Neural progenitor cell (in vitro differentiated cells): ENCODE data around the gene CEMIP2. TPM values are rescaled to one million over a fixed set of nuclear protein-coding genes. Genes with fewer than 3 reads are reported as not detected.

Experiments
- DNase-seq: peaks from one replicate; pipeline ENCODE4 v3.0.0-alpha.2; 2016; ENCODE audit warnings: low spot score
- H2AFZ ChIP-seq: fragments of 200-600 bp; sonication (generic); replicated peaks from 2 replicates; pipeline ENCODE4 v1.6.1; 2016; ENCODE audit warnings: antibody characterized with exemption
- H3F3A ChIP-seq: fragments of 200-600 bp; sonication (generic); 2 replicates; pipeline ENCODE4 v1.6.1; 2016; ENCODE audit warnings: antibody characterized with exemption, low read depth
- H3K27ac ChIP-seq: fragments of 200-600 bp; sonication (generic); 2 replicates; pipeline ENCODE4 v1.5.1; 2016; ENCODE audit warnings: mild to moderate bottlenecking
- H3K27me3 ChIP-seq: fragments of 200-600 bp; sonication (generic); 2 replicates; pipeline ENCODE4 v1.6.1; 2016; ENCODE audit warnings: mild to moderate bottlenecking, moderate library complexity
- H3K36me3 ChIP-seq: fragments of 200-600 bp; sonication (generic); 2 replicates; pipeline ENCODE4 v1.5.1; 2016
- H3K4me1 ChIP-seq: fragments of 200-600 bp; sonication (generic); 2 replicates; pipeline ENCODE4 v1.6.1; 2016; ENCODE audit warnings: mixed run types
- H3K4me2 ChIP-seq: fragments of 200-600 bp; sonication (generic); 2 replicates; pipeline ENCODE4 v1.6.1; 2016
- H3K4me3 ChIP-seq: fragments of 200-600 bp; sonication (generic); 2 replicates; pipeline ENCODE4 v1.5.1; 2016
- H3K79me2 ChIP-seq: fragments of 200-600 bp; sonication (generic); 2 replicates; pipeline ENCODE4 v1.6.1; 2016; ENCODE audit warnings: low read depth
- H3K9ac ChIP-seq: fragments of 200-600 bp; sonication (generic); 2 replicates; pipeline ENCODE4 v1.6.1; 2016
- H3K9me3 ChIP-seq: fragments of 200-600 bp; sonication (generic); 2 replicates; pipeline ENCODE4 v1.5.1; 2016; ENCODE audit warnings: low read depth
- H4K20me1 ChIP-seq: fragments of 200-600 bp; sonication (generic); 2 replicates; pipeline ENCODE4 v1.6.1; 2016; ENCODE audit warnings: low read depth
- H3K27ac Mint-ChIP-seq: 3 replicates; pipeline ENCODE4 v1.8.0; 2021; ENCODE audit warnings: mixed read lengths
- H3K27me3 Mint-ChIP-seq: 2 replicates; pipeline ENCODE4 v1.8.0; 2022; ENCODE audit warnings: low read depth, mild to moderate bottlenecking, inconsistent platforms, moderate library complexity, mixed read lengths; ENCODE audit not compliant: insufficient read depth
- H3K36me3 Mint-ChIP-seq: 3 replicates; pipeline ENCODE4 v1.8.0; 2021; ENCODE audit warnings: mixed read lengths
- H3K4me1 Mint-ChIP-seq: 3 replicates; pipeline ENCODE4 v1.8.0; 2021; ENCODE audit warnings: mixed read lengths
- H3K4me3 Mint-ChIP-seq: 3 replicates; pipeline ENCODE4 v1.8.0; 2021; ENCODE audit warnings: mild to moderate bottlenecking, moderate library complexity, mixed read lengths
- H3K9me3 Mint-ChIP-seq: 3 replicates; pipeline ENCODE4 v1.8.0; 2020; ENCODE audit warnings: mixed read lengths
- EZH2 ChIP-seq: fragments of 200-600 bp; sonication (generic); IDR thresholded peaks from 2 replicates; pipeline ENCODE4 v1.6.1; 2017; ENCODE audit warnings: antibody characterized with exemption, mild to moderate bottlenecking, moderate library complexity
- EZH2phosphoT487 ChIP-seq: fragments of 200-600 bp; sonication (generic); IDR thresholded peaks from 2 replicates; pipeline ENCODE4 v1.6.1; 2017; ENCODE audit warnings: antibody characterized with exemption
- total RNA-seq: library from RNA; depleted of rRNA; stranded (reverse); fragments of >200 nt; gene quantifications from 2 replicates; pipeline ENCODE4 v1.2.3, GENCODE V29; 2015; ENCODE audit warnings: low replicate concordance
- TF ChIP-seq, protein P1 (sequence below): fragments of 200-600 bp; sonication (generic); IDR thresholded peaks from 2 replicates; pipeline ENCODE4 v1.5.1; 2017; ENCODE audit warnings: antibody characterized with exemption, mild to moderate bottlenecking

Gene CEMIP2
- total RNA-seq, 1 donor from 2014 or later: 218 TPM

GRCh38 chr9:71725590-71726338, 42.5 kb downstream of the CEMIP2 start:
- no peaks in the 10 kb centered on the region for H3K4me1 Mint-ChIP-seq
- no peak overlapping the region for H3K4me3 ChIP-seq
- H3K27ac ChIP-seq: no peak overlapping the region
- H3K4me3 Mint-ChIP-seq: no peak overlapping the region
- DNase-seq: no peak
- TF ChIP-seq, protein P1, sequence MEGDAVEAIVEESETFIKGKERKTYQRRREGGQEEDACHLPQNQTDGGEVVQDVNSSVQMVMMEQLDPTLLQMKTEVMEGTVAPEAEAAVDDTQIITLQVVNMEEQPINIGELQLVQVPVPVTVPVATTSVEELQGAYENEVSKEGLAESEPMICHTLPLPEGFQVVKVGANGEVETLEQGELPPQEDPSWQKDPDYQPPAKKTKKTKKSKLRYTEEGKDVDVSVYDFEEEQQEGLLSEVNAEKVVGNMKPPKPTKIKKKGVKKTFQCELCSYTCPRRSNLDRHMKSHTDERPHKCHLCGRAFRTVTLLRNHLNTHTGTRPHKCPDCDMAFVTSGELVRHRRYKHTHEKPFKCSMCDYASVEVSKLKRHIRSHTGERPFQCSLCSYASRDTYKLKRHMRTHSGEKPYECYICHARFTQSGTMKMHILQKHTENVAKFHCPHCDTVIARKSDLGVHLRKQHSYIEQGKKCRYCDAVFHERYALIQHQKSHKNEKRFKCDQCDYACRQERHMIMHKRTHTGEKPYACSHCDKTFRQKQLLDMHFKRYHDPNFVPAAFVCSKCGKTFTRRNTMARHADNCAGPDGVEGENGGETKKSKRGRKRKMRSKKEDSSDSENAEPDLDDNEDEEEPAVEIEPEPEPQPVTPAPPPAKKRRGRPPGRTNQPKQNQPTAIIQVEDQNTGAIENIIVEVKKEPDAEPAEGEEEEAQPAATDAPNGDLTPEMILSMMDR: no peak
- TF ChIP-seq EZH2: no peak
- TF ChIP-seq EZH2phosphoT487: no peak
- peaks cover 65% of the 10 kb centered on the region for H4K20me1 ChIP-seq
- no peak overlapping the region for H2AFZ ChIP-seq
- H3K27me3 ChIP-seq: no peaks in the 10 kb centered on the region
- H3F3A ChIP-seq: peaks cover 30% of the 10 kb centered on the region
- H3K9me3 Mint-ChIP-seq: no peaks in the 10 kb centered on the region
- H3K27me3 Mint-ChIP-seq: no peaks in the 10 kb centered on the region
- H3K9me3 ChIP-seq: no peaks in the 10 kb centered on the region
- H3K79me2 ChIP-seq: peaks cover 90% of the 10 kb centered on the region
- no peak overlapping the region for H3K9ac ChIP-seq
- peaks cover 48% of the 10 kb centered on the region for H3K36me3 Mint-ChIP-seq
- no peaks in the 10 kb centered on the region for H3K4me1 ChIP-seq
- H3K36me3 ChIP-seq: peaks cover 61% of the 10 kb centered on the region
- H3K4me2 ChIP-seq: no peak overlapping the region
- no peak overlapping the region for H3K27ac Mint-ChIP-seq

DNA sequence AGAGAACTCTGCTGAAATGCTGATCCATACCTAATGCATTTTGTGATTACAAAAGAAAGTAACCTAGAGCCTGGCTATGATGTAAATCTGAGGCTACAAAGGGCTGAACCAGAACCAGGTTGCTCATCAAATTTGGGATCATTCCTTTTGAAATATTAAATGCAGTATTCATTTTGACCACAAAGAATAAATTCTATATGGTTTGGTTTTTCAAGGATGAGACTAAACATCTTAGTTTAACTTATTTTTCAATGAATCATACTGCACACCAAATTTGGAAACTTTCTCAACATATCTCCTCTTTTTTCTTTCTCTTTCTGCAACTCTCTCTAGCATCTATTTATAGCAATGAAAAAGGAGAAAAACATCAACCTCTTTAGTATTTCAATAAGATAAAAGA, 46.5 kb downstream of the CEMIP2 start:
- H3K4me3 Mint-ChIP-seq: no peak overlapping the region
- H3K9me3 ChIP-seq: no peaks in the 10 kb centered on the region
- H3K27ac Mint-ChIP-seq: no peak overlapping the region
- H3K4me3 ChIP-seq: no peak overlapping the region
- TF ChIP-seq, protein P1: no peak
- no peak for TF ChIP-seq EZH2
- TF ChIP-seq EZH2phosphoT487: no peak
- no peak overlapping the region for H3K9ac ChIP-seq
- H3K9me3 Mint-ChIP-seq: no peaks in the 10 kb centered on the region
- no peaks in the 10 kb centered on the region for H3K4me1 Mint-ChIP-seq
- no peaks in the 10 kb centered on the region for H3K27me3 ChIP-seq
- DNase-seq: no peak
- H4K20me1 ChIP-seq: peaks cover 60% of the 10 kb centered on the region
- H3K4me1 ChIP-seq: no peaks in the 10 kb centered on the region
- no peak overlapping the region for H3K27ac ChIP-seq
- peaks cover 45% of the 10 kb centered on the region for H3F3A ChIP-seq
- no peak overlapping the region for H2AFZ ChIP-seq
- no peak overlapping the region for H3K4me2 ChIP-seq
- peaks cover 89% of the 10 kb centered on the region for H3K79me2 ChIP-seq
- H3K27me3 Mint-ChIP-seq: no peaks in the 10 kb centered on the region
- H3K36me3 Mint-ChIP-seq: peaks cover 41% of the 10 kb centered on the region
- H3K36me3 ChIP-seq: peaks cover 69% of the 10 kb centered on the region

- peaks cover 38% of the 10 kb centered on the region for H3K36me3 Mint-ChIP-seq
Observed at GRCh38 chr9:71719562-71719961, 48.8 kb downstream of the CEMIP2 start.

More at GRCh38 chr9:71719562-71719961, 48.8 kb downstream of the CEMIP2 start:
- Histone ChIP-seq H3F3A (peaks cover 38% of the 10 kb centered on the region), H3K4me2 (no peak overlapping the region), H3K36me3 (peaks cover 67% of the 10 kb centered on the region), H3K4me1 (no peaks in the 10 kb centered on the region), H3K4me3 (no peak overlapping the region), H3K9me3 (no peaks in the 10 kb centered on the region), H3K9ac (no peak overlapping the region), H3K79me2 (peaks cover 85% of the 10 kb centered on the region), H3K27ac (no peak overlapping the region), H4K20me1 (peaks cover 49% of the 10 kb centered on the region), H3K27me3 (no peaks in the 10 kb centered on the region), H2AFZ (no peak overlapping the region)
- no peaks in the 10 kb centered on the region for H3K4me1 Mint-ChIP-seq
- no peak overlapping the region for H3K4me3 Mint-ChIP-seq
- H3K27me3 Mint-ChIP-seq: no peaks in the 10 kb centered on the region
- no peak for DNase-seq
- no peak overlapping the region for H3K27ac Mint-ChIP-seq
- H3K9me3 Mint-ChIP-seq: no peaks in the 10 kb centered on the region
- TF ChIP-seq, protein P1: no peak
- no peak for TF ChIP-seq EZH2phosphoT487
- TF ChIP-seq EZH2: no peak
